ENCODE results near the gene OMP. TPM values are rescaled to one million over a fixed set of nuclear protein-coding genes. Genes with fewer than 3 reads are reported as not detected.
A peak's percentile ranks its signal among the peaks of the same experiment; 100 is the strongest.

The OMP gene
- total RNA-seq, 1 donor from 2014 or later = not detected

- DNase-seq (ENCODE audit: low read depth, low spot score) = no peak
- H3K4me3 Mint-ChIP-seq = no peak overlapping the region
- peaks cover 25% of the 10 kb centered on the region for H3K4me1 Mint-ChIP-seq
- H3K9me3 Mint-ChIP-seq = no peaks in the 10 kb centered on the region
- no peak for TF ChIP-seq CTCF (conservative IDR thresholded peaks at IDR 0.05)
- H3K27ac Mint-ChIP-seq (ENCODE audit: unreplicated experiment) = peak overlapping the region; percentile 68
- peaks cover 5% of the 10 kb centered on the region for H3K27me3 Mint-ChIP-seq (ENCODE audit: low read depth)
- H3K36me3 Mint-ChIP-seq (ENCODE audit: low read depth) = no peaks in the 10 kb centered on the region
Observed at GRCh38 chr11:77152846-77153245, 50.2 kb downstream of the OMP start.

Other genes starting within 250 kb of the OMP start
- gene ACER3, start 241.9 kb upstream of the OMP start, total RNA-seq = 16.7 and 19.0 TPM in 2 replicates
- not detected in 2 replicates for gene B3GNT6, start 68.4 kb upstream of the OMP start, total RNA-seq
- gene CAPN5, start 35.9 kb upstream of the OMP start, total RNA-seq = 25.8 and 26.2 TPM in 2 replicates
- 2.1 and 2.5 TPM in 2 replicates for gene MYO7A, start 25.4 kb downstream of the OMP start, total RNA-seq
- gene GDPD4, start 198.8 kb downstream of the OMP start, total RNA-seq = not detected in 2 replicates